Measurements from ENCODE around the gene E2F3. TPM values are rescaled to one million over a fixed set of nuclear protein-coding genes. Genes with fewer than 3 reads are reported as not detected.

The E2F3 gene
- total and polyA plus RNA-seq, 2 experiments from 2014 or later = 11.1 to 12.6 TPM

DNA sequence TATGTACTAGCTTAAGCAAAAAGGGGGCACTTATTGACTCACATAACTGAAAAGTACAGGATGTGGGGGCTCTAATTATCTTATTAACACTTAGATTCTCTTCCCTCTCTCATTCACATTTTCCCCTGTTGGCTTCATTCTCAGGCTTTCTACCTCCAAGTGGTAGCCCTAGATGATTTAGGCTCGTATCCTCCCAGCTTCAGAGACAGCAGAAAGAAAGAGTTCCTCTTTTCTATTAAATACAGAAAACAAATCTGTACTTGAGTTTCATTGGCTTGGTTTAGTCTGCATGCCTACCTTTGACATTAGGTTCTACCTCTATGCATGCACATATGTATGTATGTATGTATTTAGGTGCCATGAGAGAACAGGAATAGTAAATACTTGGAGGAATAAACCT lies 15.5 kb upstream of the E2F3 start:
- H3K36me3 ChIP-seq = no peaks in the 10 kb centered on the region
- no peak for DNase-seq (ENCODE audit: low read depth in 1 of 2, low spot score in 1 of 2)
- no peaks in the 10 kb centered on the region for H3K9me3 ChIP-seq (ENCODE audit: low read depth)
- no peaks in the 10 kb centered on the region for H3K4me1 ChIP-seq (ENCODE audit: low read depth)
- H3K27ac ChIP-seq = no peak overlapping the region
- TF ChIP-seq, protein P1, sequence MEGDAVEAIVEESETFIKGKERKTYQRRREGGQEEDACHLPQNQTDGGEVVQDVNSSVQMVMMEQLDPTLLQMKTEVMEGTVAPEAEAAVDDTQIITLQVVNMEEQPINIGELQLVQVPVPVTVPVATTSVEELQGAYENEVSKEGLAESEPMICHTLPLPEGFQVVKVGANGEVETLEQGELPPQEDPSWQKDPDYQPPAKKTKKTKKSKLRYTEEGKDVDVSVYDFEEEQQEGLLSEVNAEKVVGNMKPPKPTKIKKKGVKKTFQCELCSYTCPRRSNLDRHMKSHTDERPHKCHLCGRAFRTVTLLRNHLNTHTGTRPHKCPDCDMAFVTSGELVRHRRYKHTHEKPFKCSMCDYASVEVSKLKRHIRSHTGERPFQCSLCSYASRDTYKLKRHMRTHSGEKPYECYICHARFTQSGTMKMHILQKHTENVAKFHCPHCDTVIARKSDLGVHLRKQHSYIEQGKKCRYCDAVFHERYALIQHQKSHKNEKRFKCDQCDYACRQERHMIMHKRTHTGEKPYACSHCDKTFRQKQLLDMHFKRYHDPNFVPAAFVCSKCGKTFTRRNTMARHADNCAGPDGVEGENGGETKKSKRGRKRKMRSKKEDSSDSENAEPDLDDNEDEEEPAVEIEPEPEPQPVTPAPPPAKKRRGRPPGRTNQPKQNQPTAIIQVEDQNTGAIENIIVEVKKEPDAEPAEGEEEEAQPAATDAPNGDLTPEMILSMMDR (IDR thresholded peaks at IDR 0.05; ENCODE audit: low read depth, low read length) = no peak
- H3K27me3 ChIP-seq = no peaks in the 10 kb centered on the region
- no peak overlapping the region for H3K4me3 ChIP-seq

DNA sequence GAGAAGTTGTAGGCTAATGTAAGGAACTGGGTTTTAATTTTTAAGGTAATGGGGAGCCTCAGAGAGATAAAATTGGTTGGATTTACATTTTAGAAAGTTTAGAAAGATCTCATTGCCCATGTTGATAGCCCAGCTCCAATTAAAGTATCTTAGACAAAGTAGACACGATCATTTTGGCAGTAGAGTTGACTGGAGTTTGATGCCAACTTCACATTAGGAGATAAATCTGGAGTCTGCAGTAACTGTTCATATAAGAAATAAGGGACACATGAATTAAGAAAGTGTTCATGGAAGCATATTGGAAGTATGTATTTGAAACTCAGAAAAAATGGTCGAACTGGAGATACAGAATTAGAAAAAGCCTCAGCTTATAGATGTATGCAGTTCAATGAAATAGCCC lies 12.6 kb upstream of the E2F3 start:
- H3K36me3 ChIP-seq = no peaks in the 10 kb centered on the region
- TF ChIP-seq, protein P1 (IDR thresholded peaks at IDR 0.05; ENCODE audit: low read depth, low read length) = no peak
- no peaks in the 10 kb centered on the region for H3K9me3 ChIP-seq (ENCODE audit: low read depth)
- H3K4me1 ChIP-seq (ENCODE audit: low read depth) = no peaks in the 10 kb centered on the region
- H3K27me3 ChIP-seq = no peaks in the 10 kb centered on the region
- no peak for DNase-seq (ENCODE audit: low read depth in 1 of 2, low spot score in 1 of 2)
- no peak overlapping the region for H3K4me3 ChIP-seq
- no peak overlapping the region for H3K27ac ChIP-seq

DNA sequence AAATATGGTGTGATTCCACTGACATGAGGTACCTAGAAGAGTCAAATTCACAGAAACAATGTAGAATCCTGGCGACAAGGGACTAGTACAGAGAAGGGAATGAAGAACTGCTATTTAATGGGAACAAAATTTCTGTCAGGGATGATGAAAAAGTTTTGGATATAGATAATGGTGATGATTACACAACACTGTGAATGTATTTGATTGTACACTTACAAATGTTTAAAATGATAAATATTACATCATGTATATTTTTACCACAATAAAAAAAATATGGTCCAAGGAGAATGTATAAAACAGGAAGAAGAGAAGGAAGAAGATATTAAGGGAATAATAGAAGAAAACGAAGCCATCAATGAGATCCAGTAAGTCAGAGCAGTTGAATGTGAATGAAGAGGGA lies 8.4 kb upstream of the E2F3 start:
- Histone ChIP-seq H3K9me3 (ENCODE audit: low read depth) (no peaks in the 10 kb centered on the region), H3K36me3 (no peaks in the 10 kb centered on the region), H3K4me3 (no peak overlapping the region), H3K4me1 (ENCODE audit: low read depth) (no peaks in the 10 kb centered on the region), H3K27ac (no peak overlapping the region), H3K27me3 (no peaks in the 10 kb centered on the region)
- TF ChIP-seq, protein P1 (IDR thresholded peaks at IDR 0.05; ENCODE audit: low read depth, low read length) = no peak
- no peak for DNase-seq (ENCODE audit: low read depth in 1 of 2, low spot score in 1 of 2)

DNA sequence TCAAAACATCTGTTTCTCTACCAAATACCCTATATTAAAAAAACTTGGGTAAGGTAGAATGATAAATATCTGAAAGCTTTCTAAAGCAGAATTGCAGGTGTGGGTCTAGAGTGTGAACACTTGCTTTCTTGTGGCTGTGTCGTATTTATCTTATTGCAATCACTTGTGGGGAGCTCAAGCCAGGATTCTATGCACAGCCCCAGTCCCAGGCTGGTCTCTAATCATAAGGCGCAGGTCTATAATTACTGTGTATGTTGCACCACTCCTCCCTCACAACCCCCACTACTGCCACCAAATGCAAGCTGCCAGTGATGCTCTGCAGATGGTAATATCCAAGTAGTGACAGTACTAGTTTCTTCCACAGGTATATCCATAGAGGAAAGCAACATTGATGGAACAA lies 2.2 kb upstream of the E2F3 start:
- H3K27me3 ChIP-seq = no peaks in the 10 kb centered on the region
- TF ChIP-seq, protein P1 (IDR thresholded peaks at IDR 0.05; ENCODE audit: low read depth, low read length) = no peak
- H3K27ac ChIP-seq = no peak overlapping the region
- DNase-seq (ENCODE audit: low read depth in 1 of 2, low spot score in 1 of 2) = no peak
- H3K36me3 ChIP-seq = no peaks in the 10 kb centered on the region
- H3K4me1 ChIP-seq (ENCODE audit: low read depth) = peaks cover 5% of the 10 kb centered on the region
- H3K9me3 ChIP-seq (ENCODE audit: low read depth) = no peaks in the 10 kb centered on the region
- no peak overlapping the region for H3K4me3 ChIP-seq

DNA sequence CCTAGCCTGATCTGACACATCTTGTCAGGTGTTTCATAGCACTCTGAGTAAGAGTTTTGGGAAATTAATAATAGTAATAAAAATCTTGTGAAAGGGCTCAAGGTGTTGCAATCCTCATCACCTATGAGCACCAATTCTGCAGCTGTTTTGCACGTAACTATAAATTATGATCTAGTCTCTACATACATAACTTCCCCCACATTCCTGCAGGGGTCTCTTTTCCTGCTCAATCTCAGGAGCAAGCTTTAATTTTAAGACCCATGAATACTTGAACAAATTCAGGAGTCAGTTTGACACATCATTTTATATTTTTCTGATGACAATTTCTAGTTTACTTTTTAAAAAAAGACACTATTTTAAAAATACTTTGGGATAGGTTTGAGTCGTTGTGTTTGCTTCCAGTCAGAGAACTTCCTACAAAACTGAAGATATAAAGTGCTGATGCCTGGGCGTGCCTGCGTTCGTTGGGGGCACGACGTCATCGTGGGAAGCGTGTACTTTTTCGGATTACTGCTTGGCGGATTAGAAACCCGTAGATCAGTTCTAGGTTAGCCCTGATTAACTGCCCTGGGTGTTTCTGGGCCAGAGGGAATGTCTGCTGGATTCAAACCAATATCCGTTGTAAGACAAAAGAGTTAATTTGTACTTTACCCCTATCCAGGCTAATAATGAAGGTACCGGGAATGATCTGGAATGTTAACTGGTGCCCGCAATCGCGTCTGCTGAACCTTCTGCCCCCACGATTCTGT lies 1.0 kb upstream of the E2F3 start:
- peaks cover 5% of the 10 kb centered on the region for H3K4me1 ChIP-seq (ENCODE audit: low read depth)
- no peaks in the 10 kb centered on the region for H3K9me3 ChIP-seq (ENCODE audit: low read depth)
- peak overlapping the region; percentile 48 for H3K4me3 ChIP-seq
- H3K27ac ChIP-seq = peak overlapping the region; percentile 80
- H3K27me3 ChIP-seq = no peaks in the 10 kb centered on the region
- H3K36me3 ChIP-seq = no peaks in the 10 kb centered on the region
- TF ChIP-seq, protein P1 (IDR thresholded peaks at IDR 0.05; ENCODE audit: low read depth, low read length) = peak; percentile 46
- peak; percentile 26 to 37 for DNase-seq (ENCODE audit: low read depth in 1 of 2, low spot score in 1 of 2)
